HepG2 (cell line): ENCODE data around the gene RASGRF1. TPM values are rescaled to one million over a fixed set of nuclear protein-coding genes. Genes with fewer than 3 reads are reported as not detected.

Experiments
- CEBPG ChIP-seq: IDR thresholded peaks from 2 replicates; pipeline ENCODE4 v1.6.1; 2016
- EED ChIP-seq: sonication (generic); formaldehyde crosslinking; IDR thresholded peaks from 2 replicates; pipeline ENCODE4 v1.5.0; 2020; ENCODE audit warnings: mild to moderate bottlenecking, missing genetic modification reagents
- GMEB2 ChIP-seq: IDR thresholded peaks from 2 replicates; pipeline ENCODE4 v1.6.1; 2016; ENCODE audit warnings: missing biosample characterization, missing genetic modification reagents, low read depth
- HMG20A ChIP-seq: IDR thresholded peaks from 2 replicates; pipeline ENCODE4 v1.6.1; 2016; ENCODE audit warnings: borderline replicate concordance
- KDM2A ChIP-seq: sonication (generic); formaldehyde crosslinking; IDR thresholded peaks from 2 replicates; pipeline ENCODE4 v1.4.0; 2020; ENCODE audit warnings: low read depth, missing genetic modification reagents, borderline replicate concordance
- MAFK ChIP-seq, 2 experiments: IDR thresholded peaks in 1 of 2; conservative IDR thresholded peaks in 1 of 2; 2 replicates each; pipeline ENCODE4 v1.6.1; 2011; ENCODE audit warnings: improper control_type of control experiment in 2 of 2, low read length in 2 of 2
- MAZ ChIP-seq, 2 experiments: sonication (generic) in 1 of 2; formaldehyde crosslinking in 1 of 2; IDR thresholded peaks; 2 replicates each; pipeline versions ENCODE4 v1.5.0 to v1.6.1; 2012 to 2020; ENCODE audit warnings: low read depth in 2 of 2, mild to moderate bottlenecking in 2 of 2, borderline replicate concordance in 1 of 2, improper control_type of control experiment in 1 of 2, low read length in 1 of 2, missing genetic modification reagents in 1 of 2, moderate library complexity in 1 of 2
- NFYC ChIP-seq: IDR thresholded peaks from 2 replicates; pipeline ENCODE4 v1.6.1; 2016; ENCODE audit warnings: missing genetic modification reagents, missing compliant biosample characterization
- SALL2 ChIP-seq: sonication (generic); formaldehyde crosslinking; IDR thresholded peaks from 2 replicates; pipeline ENCODE4 v1.8.1; 2023; ENCODE audit warnings: mild to moderate bottlenecking, missing genetic modification reagents, inconsistent platforms
- TBL1XR1 ChIP-seq: fragments of 150-350 bp; IDR thresholded peaks from 2 replicates; pipeline ENCODE4 v1.6.1; 2014; ENCODE audit warnings: borderline replicate concordance, low read length; ENCODE audit not compliant: partially characterized antibody
- TFDP2 ChIP-seq: sonication (generic); formaldehyde crosslinking; IDR thresholded peaks from 2 replicates; pipeline ENCODE4 v1.4.0; 2020; ENCODE audit warnings: missing genetic modification reagents
- TGIF2 ChIP-seq: IDR thresholded peaks from 2 replicates; pipeline ENCODE4 v1.6.1; 2016; ENCODE audit warnings: control low read depth, missing compliant biosample characterization
- THRA ChIP-seq: sonication (generic); formaldehyde crosslinking; IDR thresholded peaks from 2 replicates; pipeline ENCODE4 v1.4.0; 2020; ENCODE audit warnings: missing genetic modification reagents, borderline replicate concordance
- ZBTB37 ChIP-seq: sonication (generic); formaldehyde crosslinking; IDR thresholded peaks from 2 replicates; pipeline ENCODE4 v1.4.0; 2020; ENCODE audit warnings: mild to moderate bottlenecking, missing genetic modification reagents
- ZEB1 ChIP-seq: IDR thresholded peaks from 2 replicates; pipeline ENCODE4 v1.6.1; 2012; ENCODE audit warnings: mild to moderate bottlenecking, low read depth, inconsistent platforms; ENCODE audit not compliant: insufficient replicate concordance
- ZFP36L2 ChIP-seq: sonication (generic); formaldehyde crosslinking; IDR thresholded peaks from 2 replicates; pipeline ENCODE4 v1.4.0; 2020; ENCODE audit warnings: missing genetic modification reagents
- ZNF326 ChIP-seq: sonication (generic); formaldehyde crosslinking; IDR thresholded peaks from 2 replicates; pipeline ENCODE4 v1.4.0; 2020; ENCODE audit warnings: missing genetic modification reagents, borderline replicate concordance
- ZNF333 ChIP-seq: sonication (generic); formaldehyde crosslinking; IDR thresholded peaks from 2 replicates; pipeline ENCODE4 v1.4.0; 2020; ENCODE audit warnings: mild to moderate bottlenecking, missing genetic modification reagents, borderline replicate concordance
- ZNF558 ChIP-seq: sonication (generic); formaldehyde crosslinking; IDR thresholded peaks from 2 replicates; pipeline ENCODE4 v1.9.0; 2022; ENCODE audit warnings: mild to moderate bottlenecking, missing genetic modification reagents, borderline replicate concordance
- ZNF580 ChIP-seq: IDR thresholded peaks from 2 replicates; pipeline ENCODE4 v1.6.1; 2016; ENCODE audit warnings: low read depth, borderline replicate concordance
- ZNF644 ChIP-seq: IDR thresholded peaks from 2 replicates; pipeline ENCODE4 v1.6.1; 2016; ENCODE audit warnings: low read depth
- ZNF678 ChIP-seq: sonication (generic); formaldehyde crosslinking; IDR thresholded peaks from 2 replicates; pipeline ENCODE4 v1.4.0; 2020; ENCODE audit warnings: mild to moderate bottlenecking, missing genetic modification reagents
- ZNF800 ChIP-seq: sonication (generic); formaldehyde crosslinking; IDR thresholded peaks from 2 replicates; pipeline ENCODE4 v1.4.0; 2020; ENCODE audit warnings: missing genetic modification reagents
- polyA plus RNA-seq, 8 experiments: library from polyadenylated mRNA; depleted of rRNA in 3 of 8; stranded (reverse) in 7 of 8; unstranded in 1 of 8; fragments of >200 nt; fragmentation: Illumina TruSeq in 4 of 8; extraction: Trizol in 4 of 8; gene quantifications; 2 replicates each; pipeline versions ENCODE4 v1.2.1 to v1.2.3, GENCODE V29; 2011 to 2016; ENCODE audit warnings: low read depth in 4 of 8, missing spikeins in 1 of 8, mixed read lengths in 1 of 8; ENCODE audit not compliant: insufficient read depth in 1 of 8
- total RNA-seq, 5 experiments: library from RNA; depleted of rRNA; stranded (reverse); fragments of >200 nt; fragmentation: Illumina TruSeq; extraction: Trizol; gene quantifications; 2 replicates each; pipeline ENCODE4 v1.2.3, GENCODE V29; 2016; ENCODE audit warnings: low read depth in 1 of 5

The RASGRF1 gene
- total and polyA plus RNA-seq, 2 of the 13 experiments (the other 11 are each of a cell fraction or from before 2014, with no cell fraction given) = 0.55 to 3.0 TPM

- TF ChIP-seq ZNF333 (CRISPR knock-in tag) (no peak), ZNF326 (no peak), ZEB1 (no peak), TGIF2 (CRISPR knock-in tag) (no peak), MAZ (IDR thresholded peaks at IDR 0.05; ENCODE audit: borderline replicate concordance, low read depth, low read length) (no peak), MAZ (CRISPR knock-in tag; IDR thresholded peaks at IDR 0.05; ENCODE audit: low read depth) (no peak), NFYC (no peak), THRA (CRISPR knock-in tag) (no peak), KDM2A (CRISPR knock-in tag) (0 out of 2 replicates have a peak, but pooled peaks have one; percentile 21), MAFK (conservative IDR thresholded peaks at IDR 0.05 in 1 of 2, IDR thresholded peaks at IDR 0.05 in 1 of 2; ENCODE audit: low read length in 2 of 2) (no peak), EED (CRISPR knock-in tag) (no peak), ZNF800 (CRISPR knock-in tag) (no peak), HMG20A (CRISPR knock-in tag) (no peak), ZNF644 (CRISPR knock-in tag) (0 out of 2 replicates have a peak, but pooled peaks have one; percentile 22), ZFP36L2 (CRISPR knock-in tag) (no peak), TFDP2 (CRISPR knock-in tag) (no peak), ZNF558 (CRISPR knock-in tag) (no peak), CEBPG (CRISPR knock-in tag) (no peak), ZNF580 (CRISPR knock-in tag) (0 out of 2 replicates have a peak, but pooled peaks have one; percentile 34), GMEB2 (CRISPR knock-in tag) (no peak), ZBTB37 (CRISPR knock-in tag) (no peak), ZNF678 (CRISPR knock-in tag) (no peak), TBL1XR1 (no peak), SALL2 (CRISPR knock-in tag) (no peak)
These were observed 62.1 kb downstream of the RASGRF1 start (continued) for GRCh38 chr15:79028411-79028964.
